CD4-positive, alpha-beta T cell (primary cell): ENCODE measurements around the gene APOB. TPM values are rescaled to one million over a fixed set of nuclear protein-coding genes. Genes with fewer than 3 reads are reported as not detected.

Experiments used
- ATAC-seq: fragments of 200-7000 bp; cut with Tn5 transposase; one replicate; pipeline ENCODE4 v1.10.0; 2022; ENCODE audit warnings: mild to moderate bottlenecking; ENCODE audit not compliant: poor library complexity
- CTCF ChIA-PET: fragments of 350-600 bp; sonication (Branson Sonifier 250); formaldehyde crosslinking; loops from one replicate; lab custom pipeline; 2021; ENCODE audit warnings: antibody characterized with exemption, inconsistent platforms; lab: Charles Lee
- POLR2A ChIA-PET: fragments of 350-600 bp; sonication (Branson Sonifier 250); formaldehyde crosslinking; loops from one replicate; lab custom pipeline; 2021; ENCODE audit warnings: antibody characterized with exemption, inconsistent platforms; lab: Charles Lee
- DNase-seq, 14 experiments: peaks; one replicate each; pipeline ENCODE4 v3.0.0-alpha.2; 2013 to 2020; ENCODE audit warnings: mixed read lengths in 2 of 14
- H3K27ac ChIP-seq, 2 donors: one replicate each; pipeline versions ENCODE4 v1.5.1 to v1.7.0; 2013; ENCODE audit warnings: low read length in 2 of 2, low read depth in 1 of 2, mild to moderate bottlenecking in 1 of 2
- H3K27me3 ChIP-seq, 2 experiments: 1 replicate in 1 of 2; 2 replicates in 1 of 2; pipeline versions ENCODE4 v1.6.1 to v1.7.0; 2013; ENCODE audit warnings: low read length in 2 of 2, control low read depth in 1 of 2, mild to moderate bottlenecking in 1 of 2, moderate library complexity in 1 of 2; ENCODE audit not compliant: insufficient read depth in 2 of 2, control insufficient read depth in 1 of 2
- H3K36me3 ChIP-seq: one replicate; pipeline ENCODE4 v1.6.1; 2013; ENCODE audit warnings: low read length, control low read depth; ENCODE audit not compliant: insufficient read depth
- H3K4me1 ChIP-seq: one replicate; pipeline ENCODE4 v1.6.1; 2013; ENCODE audit warnings: low read length, control low read depth; ENCODE audit not compliant: insufficient read depth
- H3K4me3 ChIP-seq: one replicate; pipeline ENCODE4 v1.5.1; 2013; ENCODE audit warnings: mild to moderate bottlenecking, low read length, moderate library complexity
- H3K9me3 ChIP-seq, 2 experiments: 1 replicate in 1 of 2; 2 replicates in 1 of 2; pipeline versions ENCODE4 v1.6.1 to v1.7.0; 2013; ENCODE audit warnings: low read length in 2 of 2, mild to moderate bottlenecking in 2 of 2, control low read depth in 1 of 2, moderate library complexity in 1 of 2; ENCODE audit not compliant: control insufficient read depth in 1 of 2, insufficient read depth in 1 of 2
- H3K27ac Mint-ChIP-seq: one replicate; pipeline ENCODE4 v1.8.0; 2020; ENCODE audit warnings: mixed read lengths
- H3K27me3 Mint-ChIP-seq: one replicate; pipeline ENCODE4 v1.8.0; 2021; ENCODE audit warnings: mixed read lengths
- H3K36me3 Mint-ChIP-seq: one replicate; pipeline ENCODE4 v1.8.0; 2021; ENCODE audit warnings: low read depth, mixed read lengths
- H3K4me1 Mint-ChIP-seq: one replicate; pipeline ENCODE4 v1.8.0; 2021; ENCODE audit warnings: low read depth, mixed read lengths
- H3K4me3 Mint-ChIP-seq: one replicate; pipeline ENCODE4 v1.8.0; 2020; ENCODE audit warnings: mild to moderate bottlenecking, mixed read lengths
- H3K9me3 Mint-ChIP-seq: one replicate; pipeline ENCODE4 v1.8.0; 2020; ENCODE audit warnings: mixed read lengths
- intact Hi-C, 2 experiments: fragments of 100-400 bp; cut with DNase I in 1 of 2; cut with micrococcal nuclease in 1 of 2; formaldehyde crosslinking; loops; one replicate each; pipeline versions ENCODE4 v1.15.1 to v1.9.0; 2023 to 2025; cut with DNase I, micrococcal nuclease
- total RNA-seq, 174 experiments: library from RNA in 2 of 174; stranded (reverse) in 2 of 174; gene quantifications; one replicate each; pipeline ENCODE4 v1.2.3 and lab custom pipeline; 2021 to 2026
- TF ChIP-seq, protein P1 (sequence below): fragments of 200-600 bp; IDR thresholded peaks from one replicate; pipeline ENCODE4 v1.8.0; 2022; ENCODE audit warnings: antibody characterized with exemption, mild to moderate bottlenecking

The APOB gene
- total RNA-seq, 2 experiments from 2014 or later: not detected

DNA sequence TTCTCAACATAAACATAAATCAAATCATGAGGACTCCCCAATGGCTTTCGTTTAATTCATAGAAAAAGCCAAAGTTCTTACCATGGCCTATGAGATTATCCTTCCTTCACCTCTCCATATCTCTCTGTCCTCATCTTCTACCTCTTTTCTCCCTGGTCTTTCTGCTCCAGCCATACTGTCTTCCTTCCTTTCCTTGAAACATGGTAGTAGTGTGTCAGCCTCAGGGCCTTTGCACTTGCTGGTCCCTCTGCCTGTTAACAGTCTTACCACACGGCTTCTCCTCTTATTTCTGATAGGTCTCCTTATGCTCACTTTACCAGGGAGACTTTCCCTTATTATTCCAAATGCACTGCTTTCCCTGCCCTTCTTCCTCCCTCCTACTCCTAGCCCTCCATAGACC, 25.6 kb downstream of the APOB start:
- ChIA-PET CTCF (no interaction called here), POLR2A (no interaction called here)
- no peaks in the 10 kb centered on the region for H3K36me3 ChIP-seq
- no peak overlapping the region for H3K27ac Mint-ChIP-seq
- no peak overlapping the region for H3K27ac ChIP-seq
- H3K36me3 Mint-ChIP-seq: no peaks in the 10 kb centered on the region
- no peaks in the 10 kb centered on the region for H3K27me3 ChIP-seq
- H3K4me1 Mint-ChIP-seq: no peaks in the 10 kb centered on the region
- H3K9me3 ChIP-seq: no peaks in the 10 kb centered on the region
- no peaks in the 10 kb centered on the region for H3K4me1 ChIP-seq
- DNase-seq (no peak), ATAC-seq (no peak)
- H3K9me3 Mint-ChIP-seq: no peaks in the 10 kb centered on the region
- intact Hi-C loops: no loop called here
- TF ChIP-seq, protein P1, sequence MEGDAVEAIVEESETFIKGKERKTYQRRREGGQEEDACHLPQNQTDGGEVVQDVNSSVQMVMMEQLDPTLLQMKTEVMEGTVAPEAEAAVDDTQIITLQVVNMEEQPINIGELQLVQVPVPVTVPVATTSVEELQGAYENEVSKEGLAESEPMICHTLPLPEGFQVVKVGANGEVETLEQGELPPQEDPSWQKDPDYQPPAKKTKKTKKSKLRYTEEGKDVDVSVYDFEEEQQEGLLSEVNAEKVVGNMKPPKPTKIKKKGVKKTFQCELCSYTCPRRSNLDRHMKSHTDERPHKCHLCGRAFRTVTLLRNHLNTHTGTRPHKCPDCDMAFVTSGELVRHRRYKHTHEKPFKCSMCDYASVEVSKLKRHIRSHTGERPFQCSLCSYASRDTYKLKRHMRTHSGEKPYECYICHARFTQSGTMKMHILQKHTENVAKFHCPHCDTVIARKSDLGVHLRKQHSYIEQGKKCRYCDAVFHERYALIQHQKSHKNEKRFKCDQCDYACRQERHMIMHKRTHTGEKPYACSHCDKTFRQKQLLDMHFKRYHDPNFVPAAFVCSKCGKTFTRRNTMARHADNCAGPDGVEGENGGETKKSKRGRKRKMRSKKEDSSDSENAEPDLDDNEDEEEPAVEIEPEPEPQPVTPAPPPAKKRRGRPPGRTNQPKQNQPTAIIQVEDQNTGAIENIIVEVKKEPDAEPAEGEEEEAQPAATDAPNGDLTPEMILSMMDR: no peak
- H3K4me3 ChIP-seq: no peak overlapping the region
- peaks cover 25% of the 10 kb centered on the region for H3K27me3 Mint-ChIP-seq
- no peak overlapping the region for H3K4me3 Mint-ChIP-seq

DNA sequence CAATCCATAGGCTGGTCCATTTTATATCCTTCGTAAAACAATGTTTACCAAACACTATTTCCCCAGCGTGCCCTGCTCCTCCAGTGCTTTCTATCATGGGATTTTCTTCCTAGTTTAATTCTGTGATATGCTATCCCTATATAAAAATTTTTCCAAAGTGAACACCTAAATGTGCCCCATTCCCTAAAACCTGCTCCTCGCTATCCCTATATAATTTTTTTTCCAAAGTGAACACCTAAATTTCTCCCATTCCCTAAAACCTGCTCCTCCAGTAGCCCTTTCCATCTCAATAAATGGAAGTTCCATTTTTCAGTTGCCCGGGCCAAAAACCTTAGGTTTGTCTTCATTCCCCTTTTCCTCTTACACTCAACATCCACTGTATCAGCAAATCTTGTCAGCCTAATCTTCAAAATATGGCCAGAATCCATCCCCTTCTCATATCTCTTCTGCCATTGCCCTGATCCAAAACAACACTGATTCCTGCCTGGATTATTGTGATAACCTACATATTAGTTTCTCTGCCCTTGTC, 26.1 kb downstream of the APOB start:
- H3K9me3 ChIP-seq: no peaks in the 10 kb centered on the region
- no peak overlapping the region for H3K4me3 ChIP-seq
- ATAC-seq: no peak
- no peaks in the 10 kb centered on the region for H3K9me3 Mint-ChIP-seq
- H3K4me1 Mint-ChIP-seq: no peaks in the 10 kb centered on the region
- intact Hi-C loops: no loop called here
- no peaks in the 10 kb centered on the region for H3K4me1 ChIP-seq
- no peaks in the 10 kb centered on the region for H3K27me3 ChIP-seq
- ChIA-PET POLR2A (no interaction called here), CTCF (no interaction called here)
- no peak overlapping the region for H3K27ac Mint-ChIP-seq
- no peak for DNase-seq
- no peak overlapping the region for H3K4me3 Mint-ChIP-seq
- peaks cover 22% of the 10 kb centered on the region for H3K27me3 Mint-ChIP-seq
- H3K36me3 Mint-ChIP-seq: no peaks in the 10 kb centered on the region
- H3K27ac ChIP-seq: no peak overlapping the region
- no peaks in the 10 kb centered on the region for H3K36me3 ChIP-seq
- TF ChIP-seq, protein P1: no peak

DNA sequence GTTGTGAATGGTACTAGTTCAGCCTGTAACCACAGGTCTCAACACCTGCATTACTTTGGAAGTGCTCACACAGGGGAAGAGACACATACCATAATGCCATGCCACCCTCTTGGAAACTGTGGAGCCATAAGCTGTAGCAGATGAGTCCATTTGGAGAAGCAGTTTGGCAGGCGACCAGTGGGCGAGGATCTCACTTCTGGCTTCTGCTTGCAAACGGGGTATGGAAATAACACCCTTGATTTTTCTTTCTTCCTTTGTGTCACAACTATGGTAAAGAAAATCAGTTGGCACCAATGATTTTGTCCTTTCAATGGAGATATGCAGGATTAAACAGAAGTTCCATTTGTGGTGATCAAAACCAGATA, 28.6 kb downstream of the APOB start:
- Histone ChIP-seq H3K27ac (no peak overlapping the region), H3K36me3 (no peaks in the 10 kb centered on the region), H3K4me3 (no peak overlapping the region), H3K9me3 (no peaks in the 10 kb centered on the region), H3K4me1 (no peaks in the 10 kb centered on the region), H3K27me3 (no peaks in the 10 kb centered on the region)
- TF ChIP-seq, protein P1: no peak
- no peaks in the 10 kb centered on the region for H3K36me3 Mint-ChIP-seq
- intact Hi-C loops: no loop called here
- H3K4me1 Mint-ChIP-seq: no peaks in the 10 kb centered on the region
- ATAC-seq (no peak), DNase-seq (no peak)
- no peaks in the 10 kb centered on the region for H3K9me3 Mint-ChIP-seq
- peaks cover 35% of the 10 kb centered on the region for H3K27me3 Mint-ChIP-seq
- ChIA-PET POLR2A (no interaction called here), CTCF (no interaction called here)
- no peak overlapping the region for H3K4me3 Mint-ChIP-seq
- no peak overlapping the region for H3K27ac Mint-ChIP-seq
